Measurements from ENCODE around the gene MRC2.

- TF ChIP-seq POLR2A (IDR thresholded peaks at IDR 0.05; ENCODE audit: low read depth, low read length) (no peak), POLR2AphosphoS5 (IDR thresholded peaks at IDR 0.05; ENCODE audit: low read depth, low read length) (no peak), TAF1 (IDR thresholded peaks at IDR 0.05; ENCODE audit: borderline replicate concordance, low read depth, low read length) (no peak)
Observed at GRCh38 chr17:62662855-62663254, 35.4 kb downstream of the MRC2 start.
